MCF 10A (cell line): ENCODE results near the gene SLC9C1. TPM values are rescaled to one million over a fixed set of nuclear protein-coding genes. Genes with fewer than 3 reads are reported as not detected.

ENCODE experiments used
- BruUV-seq: library from RNA; stranded (reverse); fragments of 400-500 nt; replicated peaks from 2 replicates; lab custom pipeline; 2021; lab: Mats Ljungman, UMichigan
- CTCF ChIA-PET: fragments of 300-600 bp; sonication (Branson Sonifier 250); formaldehyde crosslinking; extraction: SDS; loops from one replicate; lab custom pipeline; 2021; ENCODE audit warnings: antibody characterized with exemption, inconsistent platforms; lab: Yijun Ruan, JAX
- POLR2A ChIA-PET: fragments of 300-600, 350-650 bp; sonication (Branson Sonifier 250); formaldehyde crosslinking; extraction: SDS; loops from one replicate; lab custom pipeline; 2020; ENCODE audit warnings: antibody characterized with exemption, inconsistent platforms; lab: Yijun Ruan, JAX
- DNase-seq: peaks from one replicate; pipeline ENCODE4 v3.0.0-alpha.2; 2018; ENCODE audit not compliant: unreplicated experiment
- H3K27ac Mint-ChIP-seq: one replicate; pipeline ENCODE4 v1.8.0; 2022; ENCODE audit warnings: mild to moderate bottlenecking, low read depth, mixed read lengths; ENCODE audit not compliant: unreplicated experiment
- H3K27me3 Mint-ChIP-seq: one replicate; pipeline ENCODE4 v1.8.0; 2022; ENCODE audit warnings: mixed read lengths; ENCODE audit not compliant: insufficient read depth, unreplicated experiment
- H3K36me3 Mint-ChIP-seq: one replicate; pipeline ENCODE4 v1.8.0; 2022; ENCODE audit warnings: mild to moderate bottlenecking, moderate library complexity, mixed read lengths; ENCODE audit not compliant: insufficient read depth, unreplicated experiment
- H3K4me1 Mint-ChIP-seq: one replicate; pipeline ENCODE4 v1.8.0; 2022; ENCODE audit warnings: mixed read lengths; ENCODE audit not compliant: insufficient read depth, unreplicated experiment
- H3K4me3 Mint-ChIP-seq: one replicate; pipeline ENCODE4 v1.8.0; 2022; ENCODE audit warnings: mild to moderate bottlenecking, moderate library complexity, mixed read lengths; ENCODE audit not compliant: unreplicated experiment
- H3K9me3 Mint-ChIP-seq: one replicate; pipeline ENCODE4 v1.8.0; 2022; ENCODE audit warnings: mixed read lengths; ENCODE audit not compliant: unreplicated experiment
- CTCF ChIP-seq: fragments of 200-600 bp; IDR thresholded peaks from one replicate; pipeline ENCODE4 v1.8.0; 2022; ENCODE audit warnings: antibody characterized with exemption, mild to moderate bottlenecking; ENCODE audit not compliant: unreplicated experiment
- intact Hi-C: fragments of 100-400 bp; cut with micrococcal nuclease; formaldehyde crosslinking; loops from 2 replicates; pipeline ENCODE4 v1.14.1; 2022
- total RNA-seq: library from RNA; stranded (reverse); gene quantifications from 2 replicates; pipeline ENCODE4 v1.2.3, GENCODE V29; 2022

Gene SLC9C1
- total RNA-seq, 1 experiment from 2014 or later: not detected

- Mint-ChIP-seq H3K27me3 (no peaks in the 10 kb centered on the region), H3K4me1 (peaks cover 36% of the 10 kb centered on the region), H3K4me3 (peak overlapping the region; percentile 55), H3K36me3 (peaks cover 7% of the 10 kb centered on the region), H3K9me3 (no peaks in the 10 kb centered on the region), H3K27ac (peak overlapping the region; percentile 97)
- POLR2A ChIA-PET: interaction anchor here (0.6 to 1.3 kb wide), 7 partner anchors 24 to 432 kb away, joined by 3 to 5 read pairs (median 3); no protein-coding TSS in a partner anchor
- no TSS peak for BruUV-seq
- intact Hi-C loops: no loop called here
- CTCF ChIA-PET: interaction anchor here (0.6 to 5.8 kb wide), 6 partner anchors 9 to 391 kb away, joined by 3 to 42 read pairs (median 3); no protein-coding TSS in a partner anchor
- TF ChIP-seq CTCF: no peak
- peak; percentile 78 for DNase-seq
These were observed 164.9 kb downstream of the SLC9C1 start for GRCh38 chr3:112128843-112129727.

- POLR2A ChIA-PET: interaction anchor here (1.2 kb wide), 1 partner anchor 17 kb away, joined by 3 read pairs; no protein-coding TSS in a partner anchor
- no TSS peak for BruUV-seq
- CTCF ChIA-PET: interaction anchor here (0.6 to 5.8 kb wide), 6 partner anchors 9 to 96 kb away, joined by 3 to 42 read pairs (median 3); no protein-coding TSS in a partner anchor
- Mint-ChIP-seq H3K9me3 (no peaks in the 10 kb centered on the region), H3K27me3 (no peaks in the 10 kb centered on the region), H3K27ac (no peak overlapping the region), H3K4me1 (peaks cover 28% of the 10 kb centered on the region), H3K36me3 (peaks cover 11% of the 10 kb centered on the region), H3K4me3 (no peak overlapping the region)
- intact Hi-C loops: no loop called here
- TF ChIP-seq CTCF: no peak
- no peak for DNase-seq
These were observed 166.2 kb downstream of the SLC9C1 start for GRCh38 chr3:112127522-112128494.

GRCh38 chr3:112126511-112126911 lies 167.5 kb downstream of the SLC9C1 start:
- no peak for DNase-seq
- Mint-ChIP-seq H3K27ac (peak overlapping the region; percentile 46), H3K36me3 (peaks cover 12% of the 10 kb centered on the region), H3K4me1 (peaks cover 25% of the 10 kb centered on the region), H3K4me3 (no peak overlapping the region), H3K9me3 (no peaks in the 10 kb centered on the region), H3K27me3 (no peaks in the 10 kb centered on the region)
- no peak for TF ChIP-seq CTCF
- ChIA-PET POLR2A (no interaction called here), CTCF (interaction anchor here (0.8 to 5.8 kb wide), 4 partner anchors 9 to 167 kb away, joined by 3 to 42 read pairs (median 4); partner anchors contain the start of gene SLC9C1)
- no TSS peak for BruUV-seq
- intact Hi-C loops: no loop called here
